Endothelial cell of umbilical vein (primary cell): ENCODE results near the gene SORCS2. TPM values are rescaled to one million over a fixed set of nuclear protein-coding genes. Genes with fewer than 3 reads are reported as not detected.

Source experiments
- BruUV-seq: library from RNA; stranded (reverse); fragments of 400-500 nt; replicated peaks from 2 replicates; lab custom pipeline; 2021; lab: Mats Ljungman, UMichigan
- CTCF ChIA-PET: fragments of 300-600, 350-600 bp; sonication (Branson Sonifier 250); formaldehyde crosslinking; loops from one replicate; lab custom pipeline; 2021; ENCODE audit warnings: antibody characterized with exemption, inconsistent platforms; lab: Charles Lee
- POLR2A ChIA-PET: fragments of 300-600, 350-600 bp; sonication (Branson Sonifier 250); formaldehyde crosslinking; loops from one replicate; lab custom pipeline; 2021; ENCODE audit warnings: antibody characterized with exemption, inconsistent platforms; lab: Charles Lee
- DNase-seq: peaks from one replicate; pipeline ENCODE4 v3.0.0-alpha.2; 2011; ENCODE audit warnings: low read depth, low spot score
- FAIRE-seq: peaks from 2 replicates; lab custom pipeline; 2011; peaks lifted over from hg19 to GRCh38; lab: Jason Lieb, UNC
- H2AFZ ChIP-seq: 2 replicates; pipeline ENCODE4 v1.6.0; 2012; ENCODE audit warnings: low read depth, low read length, control low read depth, inconsistent platforms
- H3K27ac ChIP-seq: 2 replicates; pipeline ENCODE4 v1.5.1; 2011; ENCODE audit warnings: low read depth, mild to moderate bottlenecking, control low read depth, low read length, moderate library complexity; ENCODE audit not compliant: insufficient read depth
- H3K27me3 ChIP-seq, 2 experiments: 2 replicates each; pipeline versions ENCODE4 v1.6.0 to v1.6.1; 2011; ENCODE audit warnings: low read length in 2 of 2, mixed read lengths in 1 of 2; ENCODE audit not compliant: control insufficient read depth in 2 of 2, insufficient read depth in 2 of 2
- H3K36me3 ChIP-seq, 2 experiments: 2 replicates in 1 of 2; 3 replicates in 1 of 2; pipeline ENCODE4 v1.5.1; 2011; ENCODE audit warnings: low read length in 2 of 2, mild to moderate bottlenecking in 1 of 2, moderate library complexity in 1 of 2; ENCODE audit not compliant: control insufficient read depth in 2 of 2, insufficient read depth in 2 of 2; ENCODE audit errors: extremely low read depth in 1 of 2
- H3K4me1 ChIP-seq: 3 replicates; pipeline ENCODE4 v1.5.1; 2011; ENCODE audit warnings: mild to moderate bottlenecking, low read length; ENCODE audit not compliant: control insufficient read depth, insufficient read depth; ENCODE audit errors: extremely low read depth
- H3K4me2 ChIP-seq: 2 replicates; pipeline ENCODE4 v1.6.1; 2011; ENCODE audit warnings: low read length, control low read depth, mixed read lengths; ENCODE audit not compliant: insufficient read depth
- H3K4me3 ChIP-seq, 3 experiments: fragments of 200-600 bp in 1 of 3; sonication (generic), shearing (Covaris generic) in 1 of 3; replicated peaks in 1 of 3; 2 replicates each; pipeline ENCODE4 v1.5.1; 2011 to 2016; ENCODE audit warnings: control low read depth in 3 of 3, low read length in 3 of 3, mild to moderate bottlenecking in 2 of 3, inconsistent platforms in 1 of 3, low read depth in 1 of 3, moderate library complexity in 1 of 3; ENCODE audit not compliant: insufficient read depth in 1 of 3
- H3K79me2 ChIP-seq: 2 replicates; pipeline ENCODE4 v1.6.0; 2012; ENCODE audit warnings: low read length, inconsistent platforms; ENCODE audit not compliant: control insufficient read depth, insufficient read depth
- H3K9ac ChIP-seq: replicated peaks from 2 replicates; pipeline ENCODE3; 2011; ENCODE audit warnings: low read length, control low read depth; ENCODE audit not compliant: insufficient read depth; ENCODE audit errors: extremely low read depth
- H3K9me1 ChIP-seq: replicated peaks from 3 replicates; pipeline ENCODE4 v1.6.0; 2011; ENCODE audit warnings: mild to moderate bottlenecking, low read length; ENCODE audit not compliant: control insufficient read depth, insufficient read depth; ENCODE audit errors: extremely low read depth
- H3K9me3 ChIP-seq: replicated peaks from 2 replicates; pipeline ENCODE4 v1.5.1; 2012; ENCODE audit warnings: low read length, inconsistent platforms; ENCODE audit not compliant: control insufficient read depth, insufficient read depth
- H4K20me1 ChIP-seq: replicated peaks from 2 replicates; pipeline ENCODE3; 2011; ENCODE audit warnings: mild to moderate bottlenecking, low read length; ENCODE audit not compliant: control insufficient read depth, insufficient read depth; ENCODE audit errors: extremely low read depth
- CTCF ChIP-seq, 2 donors: IDR thresholded peaks; 1 replicate in 1 of 2; 2 replicates in 1 of 2; pipeline ENCODE4 v1.5.1; 2011; ENCODE audit warnings: low read length in 2 of 2, mild to moderate bottlenecking in 2 of 2, moderate library complexity in 2 of 2, control low read depth in 1 of 2, inconsistent platforms in 1 of 2, low read depth in 1 of 2; ENCODE audit not compliant: insufficient read depth in 1 of 2; ENCODE audit errors: extremely low read depth in 1 of 2
- EZH2 ChIP-seq: IDR thresholded peaks from 2 replicates; pipeline ENCODE4 v1.6.1; 2012; ENCODE audit warnings: borderline replicate concordance, low read depth, mild to moderate bottlenecking, moderate library complexity, low read length, inconsistent platforms; ENCODE audit not compliant: severe bottlenecking
- FOS ChIP-seq: IDR thresholded peaks from 2 replicates; pipeline ENCODE4 v1.6.1; 2011; ENCODE audit warnings: mild to moderate bottlenecking, low read length, moderate library complexity, borderline replicate concordance; ENCODE audit not compliant: insufficient read depth
- GATA2 ChIP-seq: IDR thresholded peaks from 2 replicates; pipeline ENCODE4 v1.7.0; 2011; ENCODE audit warnings: low read depth, mild to moderate bottlenecking, moderate library complexity, mixed read lengths, low read length; ENCODE audit not compliant: insufficient read length, insufficient read depth
- JUN ChIP-seq: IDR thresholded peaks from 2 replicates; pipeline ENCODE4 v1.6.1; 2011; ENCODE audit warnings: borderline replicate concordance, low read depth; ENCODE audit not compliant: insufficient read length, insufficient read depth
- MAX ChIP-seq: IDR thresholded peaks from 2 replicates; pipeline ENCODE4 v1.6.1; 2011; ENCODE audit not compliant: insufficient read depth, insufficient read length
- MYC ChIP-seq: IDR thresholded peaks from one replicate; pipeline ENCODE4 v1.6.1; 2011; ENCODE audit warnings: mild to moderate bottlenecking, low read depth, low read length
- POLR2A ChIP-seq: IDR thresholded peaks from 2 replicates; pipeline ENCODE4 v1.6.1; 2012; ENCODE audit warnings: low read depth, mild to moderate bottlenecking, control low read depth, low read length
- POLR2AphosphoS5 ChIP-seq: IDR thresholded peaks from 2 replicates; pipeline ENCODE4 v1.6.1; 2012; ENCODE audit warnings: low read depth, mild to moderate bottlenecking, control low read depth, low read length, moderate library complexity; ENCODE audit not compliant: insufficient read depth
- dilution Hi-C: fragments of 300-500 bp; cut with MboI; formaldehyde crosslinking; loops from one replicate; pipeline ENCODE4 v1.15.0; 2019; ENCODE audit warnings: low sequenced_read_pairs; ENCODE audit not compliant: extremely low pct_ligation_motif_present
- intact Hi-C: fragments of 100-400 bp; cut with micrococcal nuclease; formaldehyde crosslinking; loops from one replicate; pipeline ENCODE4 v1.10.0; 2022
- polyA plus RNA-seq, 4 experiments: library from polyadenylated mRNA; depleted of rRNA in 3 of 4; stranded (reverse) in 3 of 4; unstranded in 1 of 4; fragments of >200 nt; gene quantifications; 2 replicates each; pipeline versions ENCODE4 v1.2.1 to v1.2.3, GENCODE V29; 2011 to 2012; ENCODE audit warnings: missing spikeins in 1 of 4
- total RNA-seq: library from RNA; stranded (reverse); gene quantifications from 2 replicates; pipeline ENCODE4 v1.2.3, GENCODE V29; 2021

SORCS2 gene
- total and polyA plus RNA-seq, 2 donors (not counting 3 experiments of a cell fraction or from before 2014, with no cell fraction given): not detected

GRCh38 chr4:7396186-7396910, 204.0 kb downstream of the SORCS2 start:
- H4K20me1 ChIP-seq: no peaks in the 10 kb centered on the region
- H3K9ac ChIP-seq: no peak overlapping the region
- no peak for FAIRE-seq
- intact Hi-C loops: no loop called here
- no peak overlapping the region for H3K4me3 ChIP-seq
- H2AFZ ChIP-seq: no peak overlapping the region
- ChIA-PET CTCF (interaction anchor here (0.8 kb wide), 1 partner anchor 36 kb away, joined by 3 read pairs; no protein-coding TSS in a partner anchor), POLR2A (no interaction called here)
- BruUV-seq: no TSS peak
- DNase-seq: no peak
- H3K9me3 ChIP-seq: no peaks in the 10 kb centered on the region
- H3K27me3 ChIP-seq: no peaks in the 10 kb centered on the region
- no peak for TF ChIP-seq POLR2A
- TF ChIP-seq MAX: no peak
- no peak for TF ChIP-seq CTCF (IDR thresholded peaks at IDR 0.05; ENCODE audit: extremely low read depth in 1 of 2, insufficient read depth in 1 of 2, low read depth in 1 of 2, low read length in 2 of 2)
- no peak for TF ChIP-seq EZH2
- TF ChIP-seq MYC: no peak
- no peak for TF ChIP-seq FOS
- TF ChIP-seq JUN: no peak
- TF ChIP-seq POLR2AphosphoS5: no peak
- TF ChIP-seq GATA2: no peak
- H3K36me3 ChIP-seq: no peaks in the 10 kb centered on the region
- H3K4me1 ChIP-seq: no peaks in the 10 kb centered on the region
- no peak overlapping the region for H3K27ac ChIP-seq
- dilution Hi-C loops: no loop called here
- H3K9me1 ChIP-seq: no peaks in the 10 kb centered on the region
- H3K79me2 ChIP-seq: no peaks in the 10 kb centered on the region
- H3K4me2 ChIP-seq: no peak overlapping the region
